Adrenal gland (tissue), 5 donors: ENCODE measurements around the gene OR52B2.

Experiments
- POLR2A ChIP-seq, 2 donors: fragments of 450-650 bp; IDR thresholded peaks; one replicate each; pipeline ENCODE4 v1.6.1; 2017; ENCODE audit warnings: antibody characterized with exemption in 2 of 2, mild to moderate bottlenecking in 2 of 2, moderate library complexity in 1 of 2
- TF ChIP-seq, protein P1 (sequence below), 6 experiments: fragments of 450-650 bp in 4 of 6; fragments of 200-600 bp in 2 of 6; sonication (generic) in 1 of 6; IDR thresholded peaks; 1 replicate in 5 of 6; 2 replicates in 1 of 6; pipeline versions ENCODE4 v1.5.1 to v1.8.0; 2016 to 2021; ENCODE audit warnings: antibody characterized with exemption in 6 of 6, mild to moderate bottlenecking in 2 of 6, moderate library complexity in 1 of 6
- donor health status: DM: no; HTN: no; CAD: no.

DNA sequence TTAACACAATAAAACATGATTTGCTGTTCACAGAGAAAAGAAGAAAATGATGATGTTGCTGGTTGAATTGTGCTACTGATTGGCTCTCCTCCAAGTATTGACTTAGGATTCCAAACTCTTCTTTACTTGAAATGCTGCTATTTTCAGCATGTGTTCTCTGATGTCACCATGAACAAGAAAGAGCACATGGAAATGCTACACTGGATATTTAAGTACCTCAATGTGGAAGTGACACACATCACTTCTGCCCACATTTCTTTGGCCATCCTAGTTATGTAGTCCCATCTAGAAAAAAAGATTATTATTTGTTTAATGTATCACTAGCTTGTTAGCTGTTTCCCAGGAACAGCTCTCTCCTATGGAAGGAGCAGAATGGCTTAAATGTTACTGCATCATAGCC lies 27.2 kb downstream of the OR52B2 start:
- TF ChIP-seq, protein P1, sequence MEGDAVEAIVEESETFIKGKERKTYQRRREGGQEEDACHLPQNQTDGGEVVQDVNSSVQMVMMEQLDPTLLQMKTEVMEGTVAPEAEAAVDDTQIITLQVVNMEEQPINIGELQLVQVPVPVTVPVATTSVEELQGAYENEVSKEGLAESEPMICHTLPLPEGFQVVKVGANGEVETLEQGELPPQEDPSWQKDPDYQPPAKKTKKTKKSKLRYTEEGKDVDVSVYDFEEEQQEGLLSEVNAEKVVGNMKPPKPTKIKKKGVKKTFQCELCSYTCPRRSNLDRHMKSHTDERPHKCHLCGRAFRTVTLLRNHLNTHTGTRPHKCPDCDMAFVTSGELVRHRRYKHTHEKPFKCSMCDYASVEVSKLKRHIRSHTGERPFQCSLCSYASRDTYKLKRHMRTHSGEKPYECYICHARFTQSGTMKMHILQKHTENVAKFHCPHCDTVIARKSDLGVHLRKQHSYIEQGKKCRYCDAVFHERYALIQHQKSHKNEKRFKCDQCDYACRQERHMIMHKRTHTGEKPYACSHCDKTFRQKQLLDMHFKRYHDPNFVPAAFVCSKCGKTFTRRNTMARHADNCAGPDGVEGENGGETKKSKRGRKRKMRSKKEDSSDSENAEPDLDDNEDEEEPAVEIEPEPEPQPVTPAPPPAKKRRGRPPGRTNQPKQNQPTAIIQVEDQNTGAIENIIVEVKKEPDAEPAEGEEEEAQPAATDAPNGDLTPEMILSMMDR (IDR thresholded peaks at IDR 0.05) = no peak
- no peak for TF ChIP-seq POLR2A (IDR thresholded peaks at IDR 0.05)
